HK-2 (cell line): ENCODE measurements around the gene IGF2.

Source experiments
- DNase-seq: peaks from one replicate; pipeline ENCODE4 v3.0.0-alpha.2; 2018; ENCODE audit not compliant: unreplicated experiment

Gene IGF2

DNA sequence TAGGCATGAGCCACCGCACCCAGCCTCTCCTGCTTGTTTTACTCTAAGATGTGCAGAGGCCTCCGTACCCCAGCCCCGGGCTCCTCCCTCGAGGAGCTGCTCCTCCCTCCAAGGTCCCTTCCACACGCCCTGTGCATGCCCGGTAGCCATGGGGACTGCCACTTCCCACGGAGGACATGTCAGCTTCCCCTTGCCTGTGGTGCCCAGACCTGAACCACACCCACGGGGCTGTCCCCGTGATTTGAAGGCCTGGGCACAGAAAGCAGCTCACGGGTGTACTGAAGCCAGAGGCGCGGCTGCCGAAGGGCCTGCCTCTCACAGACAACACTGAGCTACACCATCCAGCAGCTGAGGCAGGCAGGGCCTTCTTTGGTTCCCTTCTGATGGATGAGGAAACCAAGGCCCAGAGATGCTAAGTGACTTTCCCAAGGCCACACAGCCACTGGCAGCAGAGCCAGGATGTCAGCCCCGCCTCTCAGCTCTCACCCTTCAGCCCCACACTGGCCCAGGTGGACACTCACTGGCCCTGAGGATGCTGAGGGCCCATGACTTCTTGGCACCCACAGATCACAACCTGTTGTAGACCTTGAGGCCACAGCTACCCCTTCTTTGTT, 14.5 kb upstream of the IGF2 start:
- no peak for DNase-seq

DNA sequence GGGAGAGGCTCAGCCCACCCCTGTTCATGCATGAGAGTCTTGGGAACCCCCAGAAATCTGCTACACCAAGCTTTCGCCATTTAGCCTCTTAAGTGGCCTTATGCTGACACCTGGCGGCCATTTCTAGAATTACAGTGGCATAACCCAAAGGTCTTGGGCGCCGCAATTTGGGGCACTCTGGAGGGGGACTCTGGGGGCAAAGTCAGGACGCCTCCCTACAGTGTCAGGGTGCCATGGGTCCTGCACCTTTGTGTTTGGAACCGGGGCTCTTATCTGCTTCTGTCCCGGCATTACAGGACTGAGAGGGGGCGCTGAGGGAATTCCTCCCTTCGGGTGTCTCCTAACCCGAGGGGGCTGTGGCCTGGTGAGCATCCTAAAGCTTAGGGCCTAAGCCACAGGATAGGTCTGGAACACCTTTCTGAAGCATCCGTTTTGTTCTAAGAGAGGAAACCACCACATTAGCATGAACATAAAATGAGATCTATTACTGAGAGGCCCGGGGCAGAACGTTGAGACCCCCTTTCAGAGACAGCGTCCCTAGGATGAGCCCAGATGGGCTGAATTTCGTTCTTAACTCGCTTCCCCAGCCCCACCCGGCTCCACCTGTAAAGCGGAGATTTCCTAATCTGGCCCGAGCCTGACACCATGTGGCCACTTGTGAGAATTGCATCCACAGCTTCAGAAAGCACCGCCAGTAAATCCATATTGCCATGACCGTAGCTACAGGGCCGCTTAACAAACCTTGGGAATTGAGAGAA, 12.5 kb upstream of the IGF2 start:
- DNase-seq = peak; percentile 60

DNA sequence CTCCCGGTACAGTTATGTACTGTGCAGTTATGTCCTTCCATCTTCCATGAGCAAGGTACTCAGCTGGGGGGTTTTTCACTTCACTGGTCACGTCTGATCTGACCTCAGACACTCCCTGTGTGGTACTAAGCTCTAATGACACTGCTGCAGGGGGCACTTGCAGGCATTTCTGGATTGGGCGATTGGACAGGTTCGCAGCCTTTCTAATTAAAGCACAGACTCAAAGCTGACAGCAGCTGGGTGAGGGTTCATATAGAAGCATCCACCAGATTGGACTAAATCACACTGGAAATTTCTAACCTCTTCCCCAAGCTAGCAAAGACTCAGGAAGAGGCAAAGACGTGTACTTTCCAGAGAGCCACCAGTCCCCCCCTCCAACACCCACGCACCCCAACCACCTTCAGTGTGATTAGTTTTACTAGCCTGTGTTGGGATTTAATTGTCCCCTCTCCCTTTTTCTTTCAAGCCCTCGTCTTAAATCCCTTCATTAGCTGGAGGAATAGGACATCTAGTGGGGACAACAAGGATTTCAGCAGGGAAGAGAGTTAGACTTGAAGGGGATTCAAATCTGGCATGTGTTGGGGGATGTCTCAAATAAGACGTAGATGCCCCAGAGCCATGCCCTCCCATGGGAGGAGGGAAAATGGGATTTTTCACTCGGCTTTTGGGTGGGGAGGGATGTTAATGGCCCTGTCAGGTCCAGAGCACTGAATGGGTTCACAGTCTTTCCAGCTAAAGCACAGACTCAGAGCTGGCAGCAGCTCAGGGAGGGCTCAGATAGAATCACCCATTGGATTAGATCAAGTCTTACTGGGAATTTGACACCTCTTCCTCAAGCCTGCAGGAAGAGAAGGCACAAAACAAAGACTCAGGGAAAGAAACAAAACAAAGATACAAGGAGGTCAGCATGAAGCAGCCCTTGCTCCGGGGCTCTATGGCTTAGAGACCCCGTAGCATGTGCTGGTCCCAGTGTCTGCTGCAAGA, 11.0 kb upstream of the IGF2 start:
- no peak for DNase-seq

DNA sequence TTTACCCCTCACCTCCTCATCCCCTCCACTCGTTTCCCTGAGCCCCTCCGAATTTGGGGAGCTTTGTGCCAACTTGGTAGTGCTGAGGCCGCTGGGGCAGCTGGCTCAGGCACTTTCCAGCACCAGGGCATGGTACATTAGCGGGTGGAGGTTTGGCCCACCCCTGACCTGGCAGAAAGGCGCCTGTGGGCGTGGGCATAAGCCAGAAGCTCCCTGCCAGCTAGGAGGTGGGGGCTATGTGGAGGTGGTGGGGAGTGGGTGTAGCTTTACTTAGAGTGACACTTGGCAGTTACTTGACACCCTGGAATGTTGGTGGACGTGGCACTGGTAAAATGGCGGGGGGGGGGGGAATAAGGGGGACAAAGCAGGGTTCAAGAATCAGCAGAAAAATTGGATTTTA, 10.3 kb upstream of the IGF2 start:
- no peak for DNase-seq

DNA sequence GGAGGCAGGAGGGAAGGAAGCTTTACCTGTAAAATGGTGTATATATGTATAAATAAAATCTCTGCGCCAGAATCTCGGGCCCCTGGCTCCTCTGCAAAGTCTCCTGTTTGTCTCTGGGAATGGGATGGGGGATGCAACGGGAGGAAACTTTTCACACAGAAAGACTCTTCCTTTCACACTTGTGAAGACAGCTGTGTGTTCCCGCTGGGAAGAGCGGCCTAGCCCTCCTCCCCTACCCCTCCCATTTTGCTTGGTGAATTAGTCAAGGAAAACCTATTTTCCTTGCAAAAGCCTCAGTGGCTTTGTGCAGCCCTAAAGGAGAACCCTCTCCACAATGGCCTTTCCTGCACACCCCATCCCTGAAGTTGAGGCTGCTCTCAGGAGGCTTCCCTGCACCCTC, 9.4 kb upstream of the IGF2 start:
- DNase-seq = no peak

DNA sequence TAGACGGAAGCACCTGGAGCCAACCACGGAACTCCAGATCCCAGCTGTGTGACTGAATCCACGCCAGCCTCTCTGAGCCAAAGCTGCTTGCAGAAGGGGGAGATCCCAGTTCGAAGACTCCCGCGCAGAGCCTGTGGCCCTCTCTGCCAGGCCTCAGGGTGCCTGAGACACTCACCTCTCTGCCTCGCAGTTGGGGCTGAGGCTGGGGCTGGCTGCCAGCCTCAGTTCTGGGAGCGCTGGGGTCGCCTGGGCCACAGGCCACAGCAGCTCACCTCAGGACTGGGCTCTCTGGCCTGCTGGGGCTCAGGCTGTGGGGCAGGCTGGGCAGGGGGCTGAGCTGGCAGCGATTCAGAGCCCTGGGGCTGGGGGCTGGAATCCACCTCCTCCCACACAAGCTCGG, 8.2 kb upstream of the IGF2 start:
- DNase-seq = no peak

DNA sequence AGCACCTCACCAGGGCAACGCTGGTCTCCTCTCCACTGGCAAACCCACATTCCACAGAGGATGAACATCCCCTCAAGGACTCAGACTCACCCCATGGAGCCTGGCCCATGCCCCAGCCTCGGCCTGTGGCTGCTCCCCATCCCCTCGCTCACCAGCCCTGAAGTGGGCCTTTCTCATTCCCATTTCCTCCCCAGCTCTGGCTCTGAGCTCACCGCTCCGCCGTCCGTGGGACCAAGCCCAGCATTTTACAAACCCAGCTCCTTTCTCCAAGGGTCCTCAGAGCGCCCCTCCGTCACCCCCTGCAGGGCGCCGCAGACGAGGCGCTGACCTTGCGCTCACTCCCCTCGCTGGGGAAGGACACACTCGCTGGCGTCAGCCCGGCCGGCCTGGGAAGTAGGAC, 6.9 kb upstream of the IGF2 start:
- DNase-seq = no peak

DNA sequence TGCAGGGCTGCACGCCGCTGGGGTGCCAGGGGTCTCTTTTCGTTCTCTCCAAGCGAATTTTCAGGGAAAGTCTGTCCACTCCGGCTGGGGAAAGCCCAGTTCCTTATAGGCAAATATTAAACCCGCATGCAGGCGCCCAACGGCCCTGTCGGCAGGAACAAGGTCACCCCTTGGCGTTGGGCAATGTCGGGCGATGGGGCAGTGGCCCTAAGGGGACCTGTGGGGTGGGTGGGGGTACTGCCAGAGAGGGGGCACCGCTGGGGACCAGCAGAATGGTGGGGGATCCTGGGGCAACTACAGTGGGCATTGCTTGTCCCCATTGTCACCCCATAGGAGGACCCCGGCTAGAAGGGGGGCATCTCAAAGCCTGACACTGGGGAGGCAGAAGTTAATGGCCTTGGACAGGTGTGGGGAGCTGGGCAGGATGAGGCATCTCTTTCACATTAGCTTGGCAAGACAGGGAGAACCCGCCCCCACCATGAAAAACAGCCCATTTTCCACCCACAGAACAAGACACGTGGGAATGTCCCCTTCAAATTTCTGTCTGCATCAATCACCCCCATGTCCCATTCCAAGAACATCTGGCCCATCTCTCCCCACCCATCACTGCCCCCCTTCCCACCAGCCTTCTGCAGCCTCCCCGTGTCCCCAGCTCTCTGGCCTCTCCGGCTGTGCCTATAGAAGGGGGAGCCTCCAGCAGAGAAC, 5.5 kb upstream of the IGF2 start:
- no peak for DNase-seq

DNA sequence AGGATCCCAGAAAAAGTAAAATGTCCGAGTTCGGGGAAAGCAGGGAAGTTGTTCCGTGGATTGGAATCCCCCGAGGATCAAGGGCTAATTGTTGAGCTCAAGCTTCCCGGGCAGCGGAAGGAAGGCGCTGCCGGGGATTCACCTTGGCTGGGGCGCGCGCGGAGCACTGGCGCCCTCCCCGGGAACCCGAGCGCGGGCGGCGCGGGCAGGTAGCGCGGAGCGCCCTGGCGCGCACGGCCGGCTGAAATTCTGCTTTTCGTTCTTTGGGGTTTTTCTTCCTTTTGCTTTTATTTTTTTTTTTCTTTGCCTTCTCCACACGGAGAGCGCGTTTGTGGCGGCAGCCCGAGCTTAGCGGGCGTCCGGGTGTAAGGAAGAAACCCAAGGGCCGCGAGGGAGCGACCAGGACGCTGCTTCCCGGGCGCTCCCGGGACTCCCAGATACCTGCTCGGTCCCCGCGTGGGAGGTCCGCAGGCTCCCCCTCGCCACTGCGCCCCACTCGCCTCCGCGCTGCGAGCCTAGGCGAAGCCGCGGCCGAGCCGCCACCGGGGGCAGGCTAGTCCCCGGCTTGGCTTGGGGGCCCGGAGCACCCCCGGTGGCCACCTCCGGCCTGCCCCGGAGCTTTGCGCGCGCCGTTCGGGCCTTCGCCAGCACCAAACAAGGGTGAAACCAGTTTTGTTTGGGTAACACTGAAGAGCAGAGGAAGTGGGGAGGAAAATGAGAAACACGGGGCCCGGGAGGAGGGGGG, 4.8 kb upstream of the IGF2 start:
- no peak for DNase-seq

DNA sequence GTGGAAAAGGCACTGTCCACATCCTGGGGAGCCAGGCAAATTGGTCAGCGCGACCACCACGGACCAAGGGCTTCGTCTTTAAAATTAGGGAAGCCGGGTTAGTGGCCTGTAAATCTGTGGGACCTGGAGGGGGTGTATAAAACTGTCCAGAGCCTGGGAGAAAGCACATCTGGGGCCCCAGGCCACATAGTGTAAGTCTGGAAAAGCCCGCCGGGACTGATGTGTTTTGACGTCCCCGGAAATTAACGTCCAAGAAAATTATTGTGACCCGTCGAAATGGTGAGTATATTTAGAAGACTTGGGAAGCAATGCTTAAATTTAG, 4.2 kb upstream of the IGF2 start:
- no peak for DNase-seq

DNA sequence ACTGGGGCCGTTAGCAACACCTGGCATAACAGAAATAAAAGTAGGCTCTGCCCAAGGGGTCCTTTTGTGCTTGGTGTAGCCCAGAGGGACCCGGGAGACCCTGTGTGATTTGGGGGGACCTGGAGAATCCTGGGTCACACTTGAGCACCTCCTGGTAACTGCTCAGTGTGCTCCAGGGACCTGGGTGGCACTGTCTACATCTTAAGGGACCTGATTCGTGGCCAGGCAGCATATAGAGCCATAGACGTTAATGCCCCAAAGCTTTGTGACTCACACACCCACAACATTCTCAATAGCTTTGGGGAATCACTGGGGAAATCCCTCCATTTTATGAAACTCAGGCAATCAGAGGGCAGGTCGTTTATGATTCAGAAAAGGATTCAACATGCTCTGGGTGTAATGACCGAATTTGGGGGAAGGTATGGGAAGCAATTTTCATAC, 3.6 kb upstream of the IGF2 start:
- no peak for DNase-seq

DNA sequence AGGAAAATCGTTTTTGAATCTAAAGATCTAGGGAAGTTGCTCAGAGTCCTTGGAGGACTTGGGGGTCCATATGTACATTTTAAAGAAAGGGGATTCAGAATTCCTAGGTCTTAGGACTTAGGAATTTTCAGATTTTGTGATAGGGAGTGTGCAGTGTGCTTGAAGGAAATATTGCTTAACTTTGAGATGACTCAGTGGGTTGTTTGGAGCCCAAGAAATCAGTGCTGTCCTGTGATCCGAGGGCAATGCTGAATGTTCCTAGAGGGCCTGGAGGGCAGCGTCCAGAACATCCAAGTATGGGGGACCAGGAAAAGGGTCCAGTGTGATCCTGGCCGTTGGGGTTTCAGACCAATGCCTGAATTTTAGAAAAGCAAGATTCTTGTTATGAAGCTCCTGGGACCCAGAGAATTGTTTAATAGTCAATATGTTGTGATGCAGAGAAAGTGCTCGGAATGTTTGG, 3.1 kb upstream of the IGF2 start:
- no peak for DNase-seq

DNA sequence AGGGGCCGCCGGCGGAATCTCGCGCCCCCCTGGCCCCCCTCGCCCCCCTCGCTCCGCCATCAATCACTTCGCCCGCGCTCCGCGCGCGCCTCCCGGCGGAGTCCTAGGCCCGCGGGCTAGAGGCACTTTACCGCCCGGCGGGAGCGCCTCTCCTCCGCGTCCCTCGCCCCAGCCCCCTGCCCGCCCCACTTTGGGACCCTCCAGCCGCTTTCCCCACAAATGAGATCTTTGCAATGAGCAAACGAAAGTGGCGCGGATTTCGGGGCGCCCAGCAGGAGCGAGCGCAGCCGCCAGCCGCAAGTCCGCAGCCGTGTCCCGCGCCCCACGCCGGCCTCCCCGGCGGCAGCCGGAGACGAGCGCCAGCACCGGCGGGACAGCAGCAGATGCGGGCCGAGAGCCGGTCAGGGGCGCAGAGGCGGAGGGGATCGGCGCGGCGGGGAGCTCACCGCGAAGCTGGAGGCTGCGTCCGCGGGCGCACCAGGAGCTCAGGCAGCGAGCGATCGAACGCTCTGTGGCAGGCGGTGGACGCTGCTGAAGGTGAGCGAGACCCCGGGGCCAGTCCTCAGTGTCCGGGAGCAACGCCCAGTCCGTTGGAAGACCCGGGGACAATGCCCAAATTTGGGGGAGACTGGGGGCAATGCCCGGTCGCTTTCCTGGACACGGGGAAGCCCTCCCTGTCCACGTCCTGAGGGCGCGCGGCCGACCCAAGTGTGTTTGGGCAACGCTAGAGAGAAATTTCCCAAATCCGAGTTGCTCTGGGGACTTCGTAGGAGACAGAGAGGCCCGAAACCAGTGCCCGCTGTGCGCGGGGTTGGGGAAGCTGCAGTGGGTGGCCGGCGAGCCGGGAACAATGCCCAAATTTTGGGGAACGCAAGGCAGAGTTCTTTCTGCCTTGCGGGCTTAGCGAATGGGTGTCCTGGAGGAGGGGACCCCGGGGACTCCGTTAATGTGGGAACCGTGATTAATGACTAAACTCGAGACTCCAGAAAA, 1.5 kb upstream of the IGF2 start:
- DNase-seq = no peak

DNA sequence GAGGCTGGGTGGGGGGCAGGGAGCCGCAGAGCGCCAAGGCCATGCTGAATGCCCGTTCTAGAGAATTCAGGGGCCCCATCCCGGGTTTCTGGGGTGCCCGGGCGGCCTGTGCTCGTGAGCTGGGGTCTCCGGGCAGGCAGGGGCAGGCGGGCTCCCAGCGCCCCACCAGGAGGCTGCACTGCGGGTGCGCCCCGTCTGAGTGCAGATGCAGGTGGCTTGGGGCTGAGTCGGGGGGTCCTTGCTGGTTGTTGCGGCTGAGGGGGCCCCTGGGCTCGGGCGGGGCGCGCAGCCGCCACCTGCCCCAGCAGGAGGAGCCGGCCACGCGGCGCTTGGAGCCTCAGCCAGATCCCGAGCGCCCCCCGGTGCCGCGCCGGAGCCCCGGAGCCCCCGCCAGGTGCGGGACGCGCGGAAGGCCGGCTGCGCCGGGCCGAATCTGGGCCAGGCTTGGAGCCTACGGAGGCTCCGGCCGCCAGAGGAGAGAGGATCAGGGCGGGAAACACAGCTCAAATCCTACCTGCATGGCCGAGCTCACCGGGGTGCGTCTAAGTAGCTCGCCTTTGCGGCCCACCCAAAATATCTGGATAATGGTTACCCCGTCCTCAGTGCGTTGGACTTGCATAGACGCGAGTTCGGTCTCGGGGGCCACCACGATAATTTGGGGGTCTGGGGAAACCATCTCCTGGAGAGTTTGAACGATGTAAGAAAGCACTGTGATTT, 590 bp upstream of the IGF2 start:
- DNase-seq = no peak

DNA sequence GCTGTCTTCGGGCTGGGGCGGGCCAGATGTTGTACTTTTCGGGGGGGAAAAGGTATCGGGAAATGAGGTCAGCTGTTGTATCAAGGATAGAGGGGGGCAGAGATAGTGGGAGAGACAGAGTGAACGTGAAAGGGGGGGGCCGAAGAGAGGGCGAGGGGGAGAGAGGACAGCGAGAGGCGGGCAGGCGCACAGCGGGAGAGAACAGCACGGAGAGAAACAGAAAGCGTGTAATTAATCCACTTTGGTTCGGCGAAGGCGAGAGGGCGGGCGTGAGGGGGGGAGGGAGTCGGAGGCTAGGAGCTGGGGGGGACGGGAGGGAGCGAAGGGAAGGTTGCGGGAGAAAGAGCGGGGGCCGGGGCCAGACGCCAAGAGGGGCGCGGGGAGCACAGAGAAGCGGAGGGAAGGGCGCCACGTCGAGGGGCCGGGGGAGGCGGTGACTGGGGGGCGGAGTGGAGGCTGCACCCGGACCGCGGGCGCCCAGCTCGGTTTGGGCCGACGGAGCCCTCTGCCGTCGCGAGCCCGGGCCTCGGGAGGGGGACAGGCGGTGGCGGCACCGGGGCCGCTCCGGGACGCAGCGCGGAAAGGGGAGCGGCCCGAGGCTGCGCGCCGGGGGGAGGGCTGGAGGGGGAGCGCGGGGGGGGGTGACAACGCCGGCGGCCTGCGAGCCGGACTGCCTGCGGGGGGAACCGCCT, 612 bp downstream of the IGF2 start:
- DNase-seq = no peak

DNA sequence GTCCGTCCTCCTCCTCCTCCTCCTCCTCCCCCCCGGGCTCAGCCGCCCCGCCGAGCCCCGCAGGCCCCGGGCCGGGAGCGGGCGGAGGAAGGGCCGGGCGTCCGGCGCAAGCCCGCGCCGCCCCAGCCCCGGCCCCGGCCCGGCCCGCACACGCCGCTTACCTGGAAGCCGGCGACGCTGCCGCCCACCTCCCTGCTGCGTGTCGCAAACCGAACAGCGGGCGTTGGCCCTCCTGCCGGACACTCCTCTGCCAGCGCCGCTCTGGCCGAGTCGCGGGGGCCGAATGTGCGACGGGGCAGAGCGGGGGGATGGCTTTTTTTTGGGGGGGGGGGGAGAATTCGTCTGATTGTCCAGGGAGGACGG, 1.1 kb downstream of the IGF2 start:
- DNase-seq = no peak

DNA sequence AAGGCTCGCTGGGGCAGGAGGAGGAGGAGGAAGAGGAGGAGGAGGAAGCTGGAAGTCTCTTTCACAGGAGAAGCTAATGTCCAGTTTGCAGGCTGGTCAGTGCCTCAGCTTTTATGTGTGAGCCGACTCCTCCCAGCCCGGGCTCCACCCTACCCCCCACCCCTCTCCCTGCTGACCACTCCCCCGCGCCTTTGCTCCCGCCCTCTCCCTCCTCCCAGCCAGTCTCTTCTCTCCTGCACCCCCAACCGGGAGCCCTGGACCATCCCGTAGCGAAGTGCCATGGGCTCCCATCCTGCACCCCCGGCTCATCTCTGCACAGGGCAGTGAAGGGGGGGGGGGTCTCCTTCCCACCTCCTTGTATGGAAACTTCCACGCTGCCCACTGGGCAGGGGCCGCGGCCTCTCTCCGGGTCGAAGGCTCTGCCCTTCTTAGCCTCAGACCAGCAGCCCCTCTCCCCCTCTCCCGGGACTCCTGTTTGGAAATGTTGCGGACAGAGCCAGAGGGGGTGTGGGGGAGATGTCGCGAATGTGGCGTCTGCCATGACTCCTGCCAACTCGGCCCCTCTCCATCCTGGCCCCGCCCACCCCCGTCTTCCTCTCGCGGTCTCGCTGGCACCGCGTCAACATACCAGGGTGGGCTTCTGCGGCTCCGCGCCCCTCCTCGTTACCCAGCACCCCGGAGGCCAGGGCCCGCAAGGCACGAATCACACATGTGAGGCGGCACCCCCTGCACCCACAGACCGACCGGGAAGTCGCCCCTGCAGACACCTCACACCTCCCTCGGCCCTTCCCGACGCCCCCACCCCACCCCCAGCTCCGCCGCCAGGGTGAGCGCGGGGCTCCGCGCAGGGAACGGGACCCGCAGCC, 1.8 kb downstream of the IGF2 start:
- DNase-seq = peak; percentile 36

DNA sequence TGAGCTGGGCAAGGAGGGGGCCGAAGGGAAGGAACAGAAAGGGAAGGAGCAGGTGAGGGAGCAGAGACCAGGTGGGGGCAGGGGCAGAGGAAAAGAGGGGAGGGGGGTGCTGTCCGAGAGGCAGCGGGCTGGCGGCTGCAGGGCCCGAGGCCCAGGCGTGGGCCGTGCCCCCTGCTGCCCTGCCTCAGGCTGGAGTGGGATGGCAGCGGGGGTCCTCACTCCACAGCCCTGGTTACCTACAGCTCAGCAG, 2.3 kb downstream of the IGF2 start:
- DNase-seq = no peak
